Measurements from ENCODE around the gene TIMP3.

GRCh38 chr22:32785321-32786026 is 16.0 kb upstream of the TIMP3 start:
- TF ChIP-seq, protein P1, sequence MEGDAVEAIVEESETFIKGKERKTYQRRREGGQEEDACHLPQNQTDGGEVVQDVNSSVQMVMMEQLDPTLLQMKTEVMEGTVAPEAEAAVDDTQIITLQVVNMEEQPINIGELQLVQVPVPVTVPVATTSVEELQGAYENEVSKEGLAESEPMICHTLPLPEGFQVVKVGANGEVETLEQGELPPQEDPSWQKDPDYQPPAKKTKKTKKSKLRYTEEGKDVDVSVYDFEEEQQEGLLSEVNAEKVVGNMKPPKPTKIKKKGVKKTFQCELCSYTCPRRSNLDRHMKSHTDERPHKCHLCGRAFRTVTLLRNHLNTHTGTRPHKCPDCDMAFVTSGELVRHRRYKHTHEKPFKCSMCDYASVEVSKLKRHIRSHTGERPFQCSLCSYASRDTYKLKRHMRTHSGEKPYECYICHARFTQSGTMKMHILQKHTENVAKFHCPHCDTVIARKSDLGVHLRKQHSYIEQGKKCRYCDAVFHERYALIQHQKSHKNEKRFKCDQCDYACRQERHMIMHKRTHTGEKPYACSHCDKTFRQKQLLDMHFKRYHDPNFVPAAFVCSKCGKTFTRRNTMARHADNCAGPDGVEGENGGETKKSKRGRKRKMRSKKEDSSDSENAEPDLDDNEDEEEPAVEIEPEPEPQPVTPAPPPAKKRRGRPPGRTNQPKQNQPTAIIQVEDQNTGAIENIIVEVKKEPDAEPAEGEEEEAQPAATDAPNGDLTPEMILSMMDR (conservative IDR thresholded peaks at IDR 0.05 in 1 of 2, IDR thresholded peaks at IDR 0.05 in 1 of 2; ENCODE audit: extremely low read depth in 1 of 2, insufficient read depth in 1 of 2, low read depth in 1 of 2, low read length in 2 of 2), result no peak
- no peak for TF ChIP-seq EZH2 (IDR thresholded peaks at IDR 0.05; ENCODE audit: borderline replicate concordance, low read length)
